Measurements from ENCODE around the gene TBC1D22A. TPM values are rescaled to one million over a fixed set of nuclear protein-coding genes. Genes with fewer than 3 reads are reported as not detected.
A peak's percentile ranks its signal among the peaks of the same experiment; 100 is the strongest.

Gene TBC1D22A
- total RNA-seq, 4 donors from 2014 or later, result 31.2 to 111 (median 41.8) TPM

GRCh38 chr22:46735747-46736608 lies 26.5 kb upstream of the TBC1D22A start:
- Histone ChIP-seq H3K4me1 (peaks cover 41 to 87% (median 70%) of the 10 kb centered on the region in 4 donors), H3K4me3 (peak overlapping the region in 1 of 4 donors; percentile 88), H3K27ac (peak overlapping the region; percentile 92 to 95 (median 94)), H3K9me3 (no peaks in the 10 kb centered on the region), H3K27me3 (no peaks in the 10 kb centered on the region), H3K36me3 (no peaks in the 10 kb centered on the region)
- 68% methylated on average over 12 of the region's 13 CpGs; no CpG with 5 or more reads in 1 of the 2 donors for WGBS, 2 donors (ENCODE audit: low coverage in 1 of 2)
- TF ChIP-seq CTCF (IDR thresholded peaks at IDR 0.05), result no peak
- TF ChIP-seq POLR2AphosphoS5 (IDR thresholded peaks at IDR 0.05), result no peak
- TF ChIP-seq EP300 (IDR thresholded peaks at IDR 0.05; ENCODE audit: low read depth), result no peak
- TF ChIP-seq POLR2A (IDR thresholded peaks at IDR 0.05), result no peak
- DNase-seq, result no peak
- intact Hi-C loops (cut with DNase I; ENCODE audit: low total_unique reads), result no loop called here
- in situ Hi-C loops (cut with MboI; ENCODE audit: low pct_ligation_motif_present in 1 of 4, low pct_unique_long_range_greater_than_20kb in 1 of 4, low sequenced_read_pairs in 3 of 4), result loop anchor here in 1 of 4 donors (25.0 kb wide), 1 partner anchor 174 kb away; no protein-coding TSS in a partner anchor

- Histone ChIP-seq H3K27me3 (no peaks in the 10 kb centered on the region), H3K4me1 (peaks cover 37 to 87% (median 66%) of the 10 kb centered on the region in 4 donors), H3K27ac (peak overlapping the region; percentile 92 to 95 (median 94)), H3K9me3 (no peaks in the 10 kb centered on the region), H3K36me3 (no peaks in the 10 kb centered on the region), H3K4me3 (peak overlapping the region in 3 of 4 donors; percentile 80 to 88 (median 87))
- WGBS, 2 donors (ENCODE audit: low coverage in 1 of 2), result 42 to 60% methylated on average over 1 to 8 of the region's 8 CpGs
- intact Hi-C loops (cut with DNase I; ENCODE audit: low total_unique reads), result no loop called here
- in situ Hi-C loops (cut with MboI; ENCODE audit: low pct_ligation_motif_present in 1 of 4, low pct_unique_long_range_greater_than_20kb in 1 of 4, low sequenced_read_pairs in 3 of 4), result loop anchor here in 1 of 4 donors (25.0 kb wide), 1 partner anchor 174 kb away; no protein-coding TSS in a partner anchor
- no peak for TF ChIP-seq POLR2A (IDR thresholded peaks at IDR 0.05)
- TF ChIP-seq EP300 (IDR thresholded peaks at IDR 0.05; ENCODE audit: low read depth), result no peak
- no peak for TF ChIP-seq CTCF (IDR thresholded peaks at IDR 0.05)
- TF ChIP-seq POLR2AphosphoS5 (IDR thresholded peaks at IDR 0.05), result no peak
- DNase-seq, result peak; percentile 47
Observed at GRCh38 chr22:46736705-46737104, 25.7 kb upstream of the TBC1D22A start.

GRCh38 chr22:46737105-46737975 lies 25.1 kb upstream of the TBC1D22A start:
- H3K27me3 ChIP-seq, result no peaks in the 10 kb centered on the region
- peak overlapping the region; percentile 92 to 95 (median 94) for H3K27ac ChIP-seq
- DNase-seq, result peak; percentile 59
- no peaks in the 10 kb centered on the region for H3K9me3 ChIP-seq
- intact Hi-C loops (cut with DNase I; ENCODE audit: low total_unique reads), result no loop called here
- H3K4me3 ChIP-seq, result peak overlapping the region; percentile 68 to 88 (median 84)
- WGBS, 2 donors (ENCODE audit: low coverage in 1 of 2), result 9 to 13% methylated on average over 3 to 33 of the region's 53 CpGs
- peaks cover 37 to 87% (median 63%) of the 10 kb centered on the region in 4 donors for H3K4me1 ChIP-seq
- in situ Hi-C loops (cut with MboI; ENCODE audit: low pct_ligation_motif_present in 1 of 4, low pct_unique_long_range_greater_than_20kb in 1 of 4, low sequenced_read_pairs in 3 of 4), result loop anchor here in 1 of 4 donors (25.0 kb wide), 1 partner anchor 175 kb away; no protein-coding TSS in a partner anchor
- no peaks in the 10 kb centered on the region for H3K36me3 ChIP-seq
- no peak for TF ChIP-seq EP300 (IDR thresholded peaks at IDR 0.05; ENCODE audit: low read depth)
- no peak for TF ChIP-seq POLR2A (IDR thresholded peaks at IDR 0.05)
- no peak for TF ChIP-seq CTCF (IDR thresholded peaks at IDR 0.05)

Measured in transverse colon (tissue), 4 donors.